Colonic mucosa (tissue), 4 donors: ENCODE data around the gene RPP21. TPM values are rescaled to one million over a fixed set of nuclear protein-coding genes. Genes with fewer than 3 reads are reported as not detected.
"Not testable (repeated sequence)": the region's sequence is repeated elsewhere in the genome, so short reads cannot be mapped to it uniquely, and the experiment has no call there.

Source experiments
- DNase-seq: peaks from one replicate; pipeline ENCODE4 v3.0.0-alpha.2; 2020
- H3K27ac ChIP-seq: fragments of 200-600 bp; one replicate; pipeline ENCODE4 v1.8.0; 2021
- H3K27me3 ChIP-seq: fragments of 200-600 bp; one replicate; pipeline ENCODE4 v1.8.0; 2021
- H3K36me3 ChIP-seq: fragments of 200-600 bp; one replicate; pipeline ENCODE4 v1.8.0; 2021
- H3K4me1 ChIP-seq: fragments of 200-600 bp; one replicate; pipeline ENCODE4 v1.8.0; 2021; ENCODE audit warnings: mild to moderate bottlenecking
- H3K4me3 ChIP-seq: fragments of 200-600 bp; one replicate; pipeline ENCODE4 v1.8.0; 2021
- H3K9ac ChIP-seq, 2 donors: one replicate each; pipeline ENCODE4 v1.7.0; 2013; ENCODE audit warnings: control low read depth in 2 of 2, low read depth in 2 of 2, low read length in 2 of 2
- H3K9me3 ChIP-seq: fragments of 200-600 bp; one replicate; pipeline ENCODE4 v1.8.0; 2021
- intact Hi-C: fragments of 100-400 bp; cut with DNase I; formaldehyde crosslinking; loops from one replicate; pipeline ENCODE4 v1.14.1; 2022
- total RNA-seq, 2 donors: library from RNA; stranded (reverse); fragmentation: NEBNext Ultra II Directional in 1 of 2; extraction: Animal tissue kit (Norgen Biotek cat#: 25700) in 1 of 2; gene quantifications; one replicate each; pipeline ENCODE4 v1.2.1, GENCODE V29; 2021
- TF ChIP-seq, protein P1 (sequence below): fragments of 200-600 bp; IDR thresholded peaks from one replicate; pipeline ENCODE4 v1.8.0; 2022; ENCODE audit warnings: antibody characterized with exemption, mild to moderate bottlenecking
- donor health status: healthy.
- donor health status: DM: no; HTN: no; CAD: no.
- donor health status: DM: no; HTN: no; CAD: no.

The RPP21 gene
- total RNA-seq, 2 donors from 2014 or later: 41.7 to 60.3 TPM

DNA sequence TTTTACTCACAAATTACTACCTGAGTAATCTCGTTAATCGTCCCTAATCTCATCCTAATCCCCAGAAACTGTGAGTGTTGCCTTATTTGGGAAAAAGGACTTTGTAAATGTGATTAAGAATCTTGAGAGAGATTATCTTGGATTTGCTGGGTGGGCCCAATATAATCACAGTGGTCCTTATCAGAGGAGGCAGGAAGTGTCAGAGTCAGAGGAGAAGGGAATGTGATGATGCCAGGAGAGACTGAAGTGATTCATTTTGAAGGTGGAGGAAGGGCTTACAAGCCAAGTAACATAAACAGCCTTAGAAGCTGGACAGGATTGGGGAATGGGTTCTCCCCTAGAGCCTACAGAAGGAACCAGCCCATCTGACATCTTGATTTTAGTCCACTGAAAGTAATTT, 16.7 kb downstream of the RPP21 start:
- no peak for DNase-seq
- intact Hi-C loops: no loop called here
- Histone ChIP-seq H3K4me1 (no peaks in the 10 kb centered on the region), H3K9me3 (no peaks in the 10 kb centered on the region), H3K27me3 (peaks cover 19% of the 10 kb centered on the region), H3K4me3 (no peak overlapping the region), H3K27ac (no peak overlapping the region), H3K9ac (no peak overlapping the region), H3K36me3 (no peaks in the 10 kb centered on the region)
- TF ChIP-seq, protein P1, sequence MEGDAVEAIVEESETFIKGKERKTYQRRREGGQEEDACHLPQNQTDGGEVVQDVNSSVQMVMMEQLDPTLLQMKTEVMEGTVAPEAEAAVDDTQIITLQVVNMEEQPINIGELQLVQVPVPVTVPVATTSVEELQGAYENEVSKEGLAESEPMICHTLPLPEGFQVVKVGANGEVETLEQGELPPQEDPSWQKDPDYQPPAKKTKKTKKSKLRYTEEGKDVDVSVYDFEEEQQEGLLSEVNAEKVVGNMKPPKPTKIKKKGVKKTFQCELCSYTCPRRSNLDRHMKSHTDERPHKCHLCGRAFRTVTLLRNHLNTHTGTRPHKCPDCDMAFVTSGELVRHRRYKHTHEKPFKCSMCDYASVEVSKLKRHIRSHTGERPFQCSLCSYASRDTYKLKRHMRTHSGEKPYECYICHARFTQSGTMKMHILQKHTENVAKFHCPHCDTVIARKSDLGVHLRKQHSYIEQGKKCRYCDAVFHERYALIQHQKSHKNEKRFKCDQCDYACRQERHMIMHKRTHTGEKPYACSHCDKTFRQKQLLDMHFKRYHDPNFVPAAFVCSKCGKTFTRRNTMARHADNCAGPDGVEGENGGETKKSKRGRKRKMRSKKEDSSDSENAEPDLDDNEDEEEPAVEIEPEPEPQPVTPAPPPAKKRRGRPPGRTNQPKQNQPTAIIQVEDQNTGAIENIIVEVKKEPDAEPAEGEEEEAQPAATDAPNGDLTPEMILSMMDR: no peak

DNA sequence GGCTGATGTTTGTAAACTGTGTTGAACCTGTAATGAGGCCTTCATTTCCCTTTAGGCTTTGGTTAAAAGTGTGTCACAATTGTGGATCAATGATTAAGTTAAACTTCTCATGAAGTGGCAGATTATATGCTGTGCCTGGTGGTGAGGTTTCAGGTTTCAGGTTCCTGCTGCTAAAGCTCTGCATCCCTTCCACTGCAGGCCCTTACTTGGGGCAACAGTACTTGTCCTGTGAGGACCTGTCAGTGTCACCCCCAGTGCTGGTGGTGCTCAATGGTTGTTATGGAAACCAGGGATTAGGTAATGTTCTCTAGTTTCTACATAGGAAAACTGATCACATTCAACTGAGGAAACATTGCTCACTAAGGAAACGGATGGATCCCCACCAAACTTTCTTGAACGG, 18.5 kb downstream of the RPP21 start:
- TF ChIP-seq, protein P1: no peak
- intact Hi-C loops: no loop called here
- Histone ChIP-seq H3K4me1 (no peaks in the 10 kb centered on the region), H3K27me3 (peaks cover 13% of the 10 kb centered on the region), H3K27ac (no peak overlapping the region), H3K9me3 (no peaks in the 10 kb centered on the region), H3K4me3 (no peak overlapping the region), H3K9ac (no peak overlapping the region), H3K36me3 (no peaks in the 10 kb centered on the region)
- DNase-seq: no peak

DNA sequence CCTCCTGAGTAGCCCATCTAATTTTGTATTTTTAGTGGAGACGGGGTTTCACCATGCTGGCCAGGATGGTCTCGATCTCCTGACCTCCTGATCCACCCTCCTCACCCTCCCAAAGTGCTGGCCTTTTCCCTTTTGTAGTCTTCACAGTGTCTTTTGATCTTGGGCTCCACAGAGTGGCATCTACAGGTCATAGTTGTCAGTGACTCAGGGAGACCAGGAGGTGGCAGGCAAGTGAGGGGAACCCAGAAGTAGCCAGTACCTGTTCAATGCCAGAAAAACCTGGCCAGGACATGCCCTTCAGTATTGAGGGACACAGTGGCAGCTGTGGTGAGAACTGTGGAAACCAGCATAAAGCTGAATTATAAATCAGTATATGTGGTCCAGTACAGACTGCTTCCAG, 19.6 kb downstream of the RPP21 start:
- no peaks in the 10 kb centered on the region for H3K4me1 ChIP-seq
- intact Hi-C loops: no loop called here

DNA sequence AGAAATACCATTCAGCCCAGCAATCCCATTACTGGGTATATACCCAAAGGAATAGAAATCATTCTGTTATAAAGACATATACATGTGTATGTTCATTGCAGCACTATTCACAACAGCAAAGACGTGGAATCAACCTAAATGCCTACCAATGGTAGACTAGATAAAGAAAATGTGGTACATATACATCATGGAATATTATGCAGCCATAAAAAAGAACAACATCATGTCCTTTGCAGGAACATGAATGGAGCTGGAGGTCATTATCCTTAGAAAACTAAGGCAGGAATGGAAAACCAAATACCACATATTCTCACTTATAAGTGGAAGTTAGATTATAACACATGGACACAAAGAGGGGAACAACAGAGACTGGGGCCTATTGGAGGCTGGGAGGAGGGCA, 24.3 kb downstream of the RPP21 start:
- H3K4me3 ChIP-seq: not testable (repeated sequence)

More for the DNA sequence above, 19.6 kb downstream of the RPP21 start:
- Histone ChIP-seq H3K4me3 (no peak overlapping the region), H3K9ac (no peak overlapping the region), H3K27ac (no peak overlapping the region), H3K27me3 (peaks cover 9% of the 10 kb centered on the region), H3K9me3 (no peaks in the 10 kb centered on the region), H3K36me3 (no peaks in the 10 kb centered on the region)
- no peak for DNase-seq
- TF ChIP-seq, protein P1: no peak

DNA sequence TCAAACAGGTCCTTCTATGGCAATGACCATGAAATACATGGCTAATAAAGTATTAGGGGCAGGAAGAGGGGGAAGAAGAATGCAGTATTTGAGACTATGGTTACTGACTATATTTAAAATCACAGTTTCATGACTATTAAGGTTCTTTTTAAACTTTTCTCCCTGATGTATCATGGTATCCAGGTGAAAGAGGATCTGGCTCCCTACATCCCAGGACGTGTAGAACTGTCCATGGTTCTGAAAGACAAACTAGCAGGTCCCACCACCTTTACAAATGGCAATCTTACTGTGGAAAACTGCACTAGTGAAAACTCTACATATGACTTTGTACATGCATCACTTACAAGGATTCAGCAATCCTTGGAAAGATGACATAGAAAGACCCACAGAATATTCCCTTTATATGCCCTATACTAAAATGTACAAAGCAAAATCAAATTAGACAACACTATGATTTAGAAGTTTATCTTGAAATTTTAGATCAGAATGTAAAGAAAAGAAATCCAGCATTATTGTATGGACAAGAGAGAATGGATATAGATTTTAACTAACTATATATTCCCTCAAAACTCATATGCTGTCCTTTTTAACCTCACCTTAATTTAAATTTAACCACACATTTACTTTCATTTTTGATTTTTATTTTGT, 33.5 kb downstream of the RPP21 start:
- DNase-seq: no peak
- Histone ChIP-seq H3K4me3 (no peak overlapping the region), H3K36me3 (no peaks in the 10 kb centered on the region), H3K9me3 (no peaks in the 10 kb centered on the region), H3K27ac (no peak overlapping the region), H3K4me1 (no peaks in the 10 kb centered on the region), H3K27me3 (peaks cover 3% of the 10 kb centered on the region), H3K9ac (no peak overlapping the region)
- TF ChIP-seq, protein P1: no peak
- intact Hi-C loops: no loop called here

More for the DNA sequence above, 24.3 kb downstream of the RPP21 start:
- intact Hi-C loops, H3K27ac ChIP-seq, H3K36me3 ChIP-seq, H3K4me1 ChIP-seq, H3K9ac ChIP-seq, H3K27me3 ChIP-seq, DNase-seq, H3K9me3 ChIP-seq: not testable (repeated sequence)

DNA sequence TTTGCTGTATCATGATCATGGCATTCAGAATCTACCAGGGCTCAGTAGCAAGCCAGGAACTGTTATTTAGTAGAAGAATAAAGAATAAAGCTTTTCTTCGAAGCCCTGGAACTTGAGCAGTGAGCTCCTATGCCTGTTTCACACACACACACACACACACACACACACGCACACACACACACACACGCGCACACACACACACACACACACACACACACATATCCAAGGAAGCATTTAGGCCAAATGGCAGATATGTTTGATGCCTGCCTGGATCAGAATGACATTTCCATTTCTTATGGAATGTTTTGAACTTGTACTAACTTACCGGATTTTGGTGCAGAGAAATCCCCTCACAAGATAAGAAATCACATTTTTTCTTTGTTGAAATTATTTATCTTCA, 35.5 kb downstream of the RPP21 start:
- no peaks in the 10 kb centered on the region for H3K36me3 ChIP-seq
- no peak overlapping the region for H3K9ac ChIP-seq
- TF ChIP-seq, protein P1: no peak
- peaks cover 8% of the 10 kb centered on the region for H3K27me3 ChIP-seq
- H3K4me3 ChIP-seq: no peak overlapping the region
- H3K27ac ChIP-seq: no peak overlapping the region
- DNase-seq: no peak
- no peaks in the 10 kb centered on the region for H3K9me3 ChIP-seq
- intact Hi-C loops: no loop called here
- no peaks in the 10 kb centered on the region for H3K4me1 ChIP-seq
